HEK293 (cell line): ENCODE results near the gene SEZ6L.
A peak's percentile ranks its signal among the peaks of the same experiment; 100 is the strongest.

Experiments
- GLIS2 ChIP-seq: fragments of 450-650 bp; formaldehyde crosslinking; IDR thresholded peaks from 2 replicates; pipeline ENCODE4 v1.5.1; 2016; ENCODE audit warnings: missing biosample characterization, missing genetic modification characterization
- KLF8 ChIP-seq: fragments of 450-650 bp; formaldehyde crosslinking; IDR thresholded peaks from 2 replicates; pipeline ENCODE4 v1.5.1; 2016; ENCODE audit warnings: missing biosample characterization, missing genetic modification characterization
- SETDB1 ChIP-seq: IDR thresholded peaks from one replicate; pipeline ENCODE4 v1.6.1; 2017; ENCODE audit warnings: mild to moderate bottlenecking, low read length, moderate library complexity, mixed read lengths; ENCODE audit not compliant: insufficient read length
- ZBTB20 ChIP-seq: fragments of 450-650 bp; formaldehyde crosslinking; IDR thresholded peaks from 2 replicates; pipeline ENCODE4 v1.5.1; 2016; ENCODE audit warnings: missing biosample characterization, missing genetic modification characterization
- ZBTB7A ChIP-seq: fragments of 450-650 bp; formaldehyde crosslinking; IDR thresholded peaks from 2 replicates; pipeline ENCODE4 v1.5.1; 2016; ENCODE audit warnings: low read depth, missing biosample characterization, missing genetic modification characterization
- ZNF132 ChIP-seq: fragments of 450-650 bp; formaldehyde crosslinking; IDR thresholded peaks from 2 replicates; pipeline ENCODE4 v1.5.1; 2017; ENCODE audit warnings: missing biosample characterization, missing genetic modification characterization, borderline replicate concordance
- ZNF157 ChIP-seq: fragments of 450-650 bp; formaldehyde crosslinking; IDR thresholded peaks from 2 replicates; pipeline ENCODE4 v1.5.1; 2016; ENCODE audit warnings: missing biosample characterization, missing genetic modification characterization
- ZNF175 ChIP-seq: fragments of 450-650 bp; formaldehyde crosslinking; IDR thresholded peaks from 2 replicates; pipeline ENCODE4 v1.5.1; 2016; ENCODE audit warnings: missing biosample characterization, missing genetic modification characterization
- ZNF239 ChIP-seq: fragments of 450-650 bp; formaldehyde crosslinking; IDR thresholded peaks from 2 replicates; pipeline ENCODE4 v1.5.1; 2016; ENCODE audit warnings: missing biosample characterization, missing genetic modification characterization
- ZNF280D ChIP-seq: fragments of 450-650 bp; formaldehyde crosslinking; IDR thresholded peaks from 2 replicates; pipeline ENCODE4 v1.5.1; 2016; ENCODE audit warnings: missing biosample characterization, missing genetic modification characterization
- ZNF354C ChIP-seq: fragments of 450-650 bp; formaldehyde crosslinking; IDR thresholded peaks from 2 replicates; pipeline ENCODE4 v1.5.1; 2016; ENCODE audit warnings: missing biosample characterization, missing genetic modification characterization, low read depth, borderline replicate concordance
- ZNF449 ChIP-seq: fragments of 450-650 bp; formaldehyde crosslinking; IDR thresholded peaks from 2 replicates; pipeline ENCODE4 v1.5.1; 2017; ENCODE audit warnings: missing biosample characterization, mild to moderate bottlenecking, missing genetic modification characterization, moderate library complexity
- ZNF530 ChIP-seq: fragments of 450-650 bp; formaldehyde crosslinking; IDR thresholded peaks from 2 replicates; pipeline ENCODE4 v1.5.1; 2016; ENCODE audit warnings: low read depth, missing biosample characterization, missing genetic modification characterization
- ZNF544 ChIP-seq: fragments of 450-650 bp; formaldehyde crosslinking; IDR thresholded peaks from 2 replicates; pipeline ENCODE4 v1.5.0; 2017; ENCODE audit warnings: missing biosample characterization, missing genetic modification characterization
- ZNF548 ChIP-seq: fragments of 450-650 bp; formaldehyde crosslinking; IDR thresholded peaks from 2 replicates; pipeline ENCODE4 v1.5.1; 2016; ENCODE audit warnings: missing biosample characterization, missing genetic modification characterization
- ZNF560 ChIP-seq: fragments of 450-650 bp; formaldehyde crosslinking; IDR thresholded peaks from 2 replicates; pipeline ENCODE4 v1.5.1; 2017; ENCODE audit warnings: missing biosample characterization, missing genetic modification characterization, borderline replicate concordance
- ZNF596 ChIP-seq: fragments of 450-650 bp; IDR thresholded peaks from 2 replicates; pipeline ENCODE4 v1.5.0; 2018; ENCODE audit warnings: missing biosample characterization, mild to moderate bottlenecking, missing genetic modification characterization, moderate library complexity
- ZNF623 ChIP-seq: fragments of 450-650 bp; formaldehyde crosslinking; IDR thresholded peaks from 2 replicates; pipeline ENCODE4 v1.5.1; 2016; ENCODE audit warnings: missing biosample characterization, missing genetic modification characterization
- ZNF626 ChIP-seq: fragments of 450-650 bp; sonication (Bioruptor Pico); formaldehyde crosslinking; IDR thresholded peaks from 2 replicates; pipeline ENCODE4 v1.5.1; 2018; ENCODE audit warnings: missing biosample characterization, missing genetic modification characterization, inconsistent platforms
- ZNF658 ChIP-seq: fragments of 450-650 bp; formaldehyde crosslinking; IDR thresholded peaks from 2 replicates; pipeline ENCODE4; 2016; ENCODE audit warnings: missing biosample characterization, missing genetic modification characterization
- ZNF660 ChIP-seq: fragments of 450-650 bp; IDR thresholded peaks from 2 replicates; pipeline ENCODE4 v1.5.1; 2018; ENCODE audit warnings: missing biosample characterization, mild to moderate bottlenecking, missing genetic modification characterization
- ZNF664 ChIP-seq: fragments of 450-650 bp; formaldehyde crosslinking; IDR thresholded peaks from 2 replicates; pipeline ENCODE4 v1.5.1; 2016; ENCODE audit warnings: missing biosample characterization, missing genetic modification characterization
- ZNF677 ChIP-seq: fragments of 450-650 bp; IDR thresholded peaks from 2 replicates; pipeline ENCODE4 v1.5.0; 2018; ENCODE audit warnings: missing biosample characterization, mild to moderate bottlenecking, missing genetic modification characterization, moderate library complexity
- ZNF704 ChIP-seq: fragments of 450-650 bp; formaldehyde crosslinking; IDR thresholded peaks from 2 replicates; pipeline ENCODE4 v1.5.1; 2016; ENCODE audit warnings: missing biosample characterization, missing genetic modification characterization
- ZNF776 ChIP-seq: fragments of 450-650 bp; formaldehyde crosslinking; IDR thresholded peaks from 2 replicates; pipeline ENCODE4 v1.5.0; 2017; ENCODE audit warnings: missing biosample characterization, missing genetic modification characterization, borderline replicate concordance
- ZNF785 ChIP-seq: fragments of 450-650 bp; formaldehyde crosslinking; IDR thresholded peaks from 2 replicates; pipeline ENCODE4 v1.5.1; 2016; ENCODE audit warnings: missing biosample characterization, missing genetic modification characterization
- ZSCAN23 ChIP-seq: fragments of 450-650 bp; formaldehyde crosslinking; IDR thresholded peaks from 2 replicates; pipeline ENCODE4 v1.5.1; 2016; ENCODE audit warnings: missing biosample characterization, missing genetic modification characterization
- TF ChIP-seq, protein P1 (sequence below): fragments of 450-650 bp; formaldehyde crosslinking; IDR thresholded peaks from 2 replicates; pipeline ENCODE4 v1.5.1; 2016; ENCODE audit warnings: missing biosample characterization, missing genetic modification characterization
- TF ChIP-seq, protein P2 (sequence below): fragments of 450-650 bp; formaldehyde crosslinking; IDR thresholded peaks from 2 replicates; pipeline ENCODE4 v1.5.1; 2016; ENCODE audit warnings: missing biosample characterization, missing genetic modification characterization
- TF ChIP-seq, protein P3 (sequence below): fragments of 450-650 bp; formaldehyde crosslinking; IDR thresholded peaks from 2 replicates; pipeline ENCODE4 v1.5.1; 2016; ENCODE audit warnings: missing biosample characterization, missing genetic modification characterization

SEZ6L gene

DNA sequence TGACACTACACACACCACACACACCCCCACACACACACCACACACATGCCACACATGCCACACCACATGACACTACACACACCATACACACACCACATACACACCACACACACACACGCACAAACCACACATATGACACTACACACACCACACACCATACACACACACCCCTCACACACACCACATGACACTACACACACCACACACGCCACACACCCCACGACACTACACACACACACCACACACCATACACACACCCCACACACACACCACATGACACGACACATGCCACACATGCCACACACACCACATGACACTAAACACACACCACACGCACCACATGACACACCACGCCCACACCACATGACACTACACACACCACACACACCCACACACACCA, 158.0 kb downstream of the SEZ6L start (continued):
- TF ChIP-seq, protein P1, sequence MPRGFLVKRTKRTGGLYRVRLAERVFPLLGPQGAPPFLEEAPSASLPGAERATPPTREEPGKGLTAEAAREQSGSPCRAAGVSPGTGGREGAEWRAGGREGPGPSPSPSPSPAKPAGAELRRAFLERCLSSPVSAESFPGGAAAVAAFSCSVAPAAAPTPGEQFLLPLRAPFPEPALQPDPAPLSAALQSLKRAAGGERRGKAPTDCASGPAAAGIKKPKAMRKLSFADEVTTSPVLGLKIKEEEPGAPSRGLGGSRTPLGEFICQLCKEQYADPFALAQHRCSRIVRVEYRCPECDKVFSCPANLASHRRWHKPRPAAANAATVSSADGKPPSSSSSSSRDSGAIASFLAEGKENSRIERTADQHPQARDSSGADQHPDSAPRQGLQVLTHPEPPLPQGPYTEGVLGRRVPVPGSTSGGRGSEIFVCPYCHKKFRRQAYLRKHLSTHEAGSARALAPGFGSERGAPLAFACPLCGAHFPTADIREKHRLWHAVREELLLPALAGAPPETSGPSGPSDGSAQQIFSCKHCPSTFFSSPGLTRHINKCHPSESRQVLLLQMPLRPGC (tag by site-specific recombination): no peak
- TF ChIP-seq ZNF354C (tag by site-specific recombination): no peak
- no peak for TF ChIP-seq ZNF157 (tag by site-specific recombination)
- TF ChIP-seq, protein P2, sequence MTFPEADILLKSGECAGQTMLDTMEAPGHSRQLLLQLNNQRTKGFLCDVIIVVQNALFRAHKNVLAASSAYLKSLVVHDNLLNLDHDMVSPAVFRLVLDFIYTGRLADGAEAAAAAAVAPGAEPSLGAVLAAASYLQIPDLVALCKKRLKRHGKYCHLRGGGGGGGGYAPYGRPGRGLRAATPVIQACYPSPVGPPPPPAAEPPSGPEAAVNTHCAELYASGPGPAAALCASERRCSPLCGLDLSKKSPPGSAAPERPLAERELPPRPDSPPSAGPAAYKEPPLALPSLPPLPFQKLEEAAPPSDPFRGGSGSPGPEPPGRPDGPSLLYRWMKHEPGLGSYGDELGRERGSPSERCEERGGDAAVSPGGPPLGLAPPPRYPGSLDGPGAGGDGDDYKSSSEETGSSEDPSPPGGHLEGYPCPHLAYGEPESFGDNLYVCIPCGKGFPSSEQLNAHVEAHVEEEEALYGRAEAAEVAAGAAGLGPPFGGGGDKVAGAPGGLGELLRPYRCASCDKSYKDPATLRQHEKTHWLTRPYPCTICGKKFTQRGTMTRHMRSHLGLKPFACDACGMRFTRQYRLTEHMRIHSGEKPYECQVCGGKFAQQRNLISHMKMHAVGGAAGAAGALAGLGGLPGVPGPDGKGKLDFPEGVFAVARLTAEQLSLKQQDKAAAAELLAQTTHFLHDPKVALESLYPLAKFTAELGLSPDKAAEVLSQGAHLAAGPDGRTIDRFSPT (tag by site-specific recombination): no peak
- no peak for TF ChIP-seq ZNF704 (tag by site-specific recombination)
- TF ChIP-seq ZNF530 (tag by site-specific recombination): no peak
- 0 out of 2 replicates have a peak, but pooled peaks have one; percentile 36 for TF ChIP-seq ZBTB20
- no peak for TF ChIP-seq ZNF660 (tag by site-specific recombination)
- no peak for TF ChIP-seq ZNF544
- no peak for TF ChIP-seq GLIS2 (tag by site-specific recombination)
- TF ChIP-seq ZNF132 (tag by site-specific recombination): no peak
- no peak for TF ChIP-seq ZNF596 (tag by site-specific recombination)
- no peak for TF ChIP-seq ZBTB7A (tag by site-specific recombination)
- 0 out of 2 replicates have a peak, but pooled peaks have one; percentile 40 for TF ChIP-seq ZNF239 (tag by site-specific recombination)
- no peak for TF ChIP-seq ZNF664
- peak; percentile 81; the same call in 1 of the 2 replicates for TF ChIP-seq ZNF785 (tag by site-specific recombination)
- no peak for TF ChIP-seq ZNF560 (tag by site-specific recombination)
- no peak for TF ChIP-seq ZNF280D
- TF ChIP-seq SETDB1: no peak
- TF ChIP-seq ZNF623: no peak
- TF ChIP-seq ZNF776 (tag by site-specific recombination): peak; percentile 57; the same call in 1 of the 2 replicates
- TF ChIP-seq ZNF658 (tag by site-specific recombination): 0 out of 2 replicates have a peak, but pooled peaks have one; percentile 60
- TF ChIP-seq, protein P3, sequence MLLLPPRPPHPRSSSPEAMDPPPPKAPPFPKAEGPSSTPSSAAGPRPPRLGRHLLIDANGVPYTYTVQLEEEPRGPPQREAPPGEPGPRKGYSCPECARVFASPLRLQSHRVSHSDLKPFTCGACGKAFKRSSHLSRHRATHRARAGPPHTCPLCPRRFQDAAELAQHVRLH (tag by site-specific recombination): no peak
- TF ChIP-seq ZSCAN23 (tag by site-specific recombination): no peak
- no peak for TF ChIP-seq ZNF449 (tag by site-specific recombination)
- TF ChIP-seq KLF8 (tag by site-specific recombination): no peak
- peak; percentile 32; the same call in 1 of the 2 replicates for TF ChIP-seq ZNF548 (tag by site-specific recombination)
- TF ChIP-seq ZNF175: no peak
- TF ChIP-seq ZNF677 (tag by site-specific recombination): no peak
- TF ChIP-seq ZNF626 (tag by site-specific recombination): no peak
